Smooth muscle cell of bladder (primary cell): ENCODE data around the gene MTUS2. TPM values are rescaled to one million over a fixed set of nuclear protein-coding genes. Genes with fewer than 3 reads are reported as not detected.

ENCODE experiments used
- total RNA-seq: library from RNA; depleted of rRNA; stranded (reverse); fragments of >200 nt; gene quantifications from 2 replicates; pipeline ENCODE4 v1.2.3, GENCODE V29; 2014

MTUS2 gene
- total RNA-seq = under 0.01 TPM in 1 of 2 replicates, not detected in the other

GRCh38 chr13:28820099-28821051, at the start of gene MTUS2:
MTUS2 (plus strand) TSS chr13:28820339.

Other genes with a start within 250 kb of the MTUS2 start
- gene POMP, start 161.2 kb upstream of the MTUS2 start, total RNA-seq = 86.1 and 98.6 TPM in 2 replicates
- gene SLC46A3, start 101.4 kb upstream of the MTUS2 start, total RNA-seq = 5.8 and 6.5 TPM in 2 replicates